Ectodermal cell (in vitro differentiated cells): ENCODE data around the gene MYBBP1A.

Experiments used
- H3K27ac ChIP-seq: 2 replicates; pipeline ENCODE4 v1.7.0; 2013; ENCODE audit warnings: mild to moderate bottlenecking, low read depth, low read length; ENCODE audit not compliant: insufficient read depth, poor library complexity, severe bottlenecking
- H3K27me3 ChIP-seq: 2 replicates; pipeline ENCODE4 v1.7.0; 2013; ENCODE audit warnings: mild to moderate bottlenecking, low read length; ENCODE audit not compliant: insufficient read depth, control insufficient read depth, poor library complexity, severe bottlenecking
- H3K36me3 ChIP-seq: one replicate; pipeline ENCODE4 v1.7.0; 2013; ENCODE audit warnings: low read length; ENCODE audit not compliant: control insufficient read depth, insufficient read depth
- H3K4me1 ChIP-seq: one replicate; pipeline ENCODE4 v1.7.0; 2013; ENCODE audit warnings: low read length; ENCODE audit not compliant: control insufficient read depth, insufficient read depth
- H3K4me3 ChIP-seq: 2 replicates; pipeline ENCODE4 v1.7.0; 2013; ENCODE audit warnings: low read depth, low read length, control low read depth; ENCODE audit not compliant: insufficient read depth
- H3K9me3 ChIP-seq: 2 replicates; pipeline ENCODE4 v1.7.0; 2013; ENCODE audit warnings: mild to moderate bottlenecking, low read length, moderate library complexity; ENCODE audit not compliant: control insufficient read depth
- WGBS, 2 experiments: methylation state at CpG; one replicate each; pipeline ENCODE4 v1.1.7; 2013; ENCODE audit warnings: missing lambda C conversion rate in 2 of 2; 5-methylcytosine and 5-hydroxymethylcytosine counted together

Gene MYBBP1A

GRCh38 chr17:4573669-4574068 lies 18.5 kb upstream of the MYBBP1A start:
- Histone ChIP-seq H3K4me1 (peaks cover 19% of the 10 kb centered on the region), H3K27me3 (no peaks in the 10 kb centered on the region)
- WGBS, 2 experiments, result 72 to 80% methylated on average over 7 of the region's 7 CpGs

DNA sequence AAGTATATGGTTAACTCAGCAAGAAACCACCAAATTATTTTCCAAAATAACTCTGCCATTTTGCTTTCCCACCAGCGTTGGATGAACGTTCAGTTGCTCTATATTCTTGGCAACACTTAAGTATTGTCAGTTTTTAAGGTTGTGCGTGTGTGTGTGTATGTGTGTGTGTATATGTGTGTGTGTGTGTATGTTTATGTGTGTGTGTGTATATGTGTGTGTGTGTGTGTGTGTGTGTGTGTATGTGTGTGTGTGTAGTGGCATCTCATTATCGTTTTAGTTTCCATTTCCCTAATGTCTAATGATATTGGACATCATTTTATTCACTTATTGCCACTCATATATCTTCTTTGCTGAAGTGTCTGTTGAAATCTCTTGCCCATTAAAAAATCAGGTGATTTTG lies 17.9 kb upstream of the MYBBP1A start:
- Histone ChIP-seq H3K4me3 (no peak overlapping the region), H3K36me3 (no peaks in the 10 kb centered on the region), H3K27me3 (no peaks in the 10 kb centered on the region), H3K27ac (no peak overlapping the region), H3K4me1 (peaks cover 19% of the 10 kb centered on the region), H3K9me3 (no peaks in the 10 kb centered on the region)
- 90 to 94% methylated on average over 3 of the region's 4 CpGs for whole genome bisulfite sequencing, 2 experiments

More at GRCh38 chr17:4573669-4574068, 18.5 kb upstream of the MYBBP1A start:
- H3K4me3 ChIP-seq, result no peak overlapping the region
- H3K9me3 ChIP-seq, result no peaks in the 10 kb centered on the region
- H3K27ac ChIP-seq, result no peak overlapping the region
- H3K36me3 ChIP-seq, result no peaks in the 10 kb centered on the region

DNA sequence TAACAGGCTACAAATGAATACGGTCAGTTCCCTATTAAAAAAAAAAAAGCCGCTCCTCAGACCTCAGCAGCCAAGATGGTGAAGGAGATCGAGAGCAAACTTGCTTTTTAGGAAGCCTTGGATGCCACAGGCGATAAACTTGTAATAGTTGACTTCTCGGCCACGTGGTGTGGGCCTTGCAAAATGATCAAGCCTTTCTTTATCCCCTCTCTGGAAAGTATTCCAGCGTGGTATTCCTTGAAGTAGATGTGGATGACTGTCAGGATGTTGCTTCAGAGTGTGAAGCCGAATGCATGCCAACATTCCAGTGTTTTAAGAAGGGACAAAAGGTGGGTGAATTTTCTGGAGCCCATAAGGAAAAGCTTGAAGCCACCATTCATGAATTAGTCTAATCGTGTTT lies 16.9 kb upstream of the MYBBP1A start:
- H3K4me3 ChIP-seq, result no peak overlapping the region

DNA sequence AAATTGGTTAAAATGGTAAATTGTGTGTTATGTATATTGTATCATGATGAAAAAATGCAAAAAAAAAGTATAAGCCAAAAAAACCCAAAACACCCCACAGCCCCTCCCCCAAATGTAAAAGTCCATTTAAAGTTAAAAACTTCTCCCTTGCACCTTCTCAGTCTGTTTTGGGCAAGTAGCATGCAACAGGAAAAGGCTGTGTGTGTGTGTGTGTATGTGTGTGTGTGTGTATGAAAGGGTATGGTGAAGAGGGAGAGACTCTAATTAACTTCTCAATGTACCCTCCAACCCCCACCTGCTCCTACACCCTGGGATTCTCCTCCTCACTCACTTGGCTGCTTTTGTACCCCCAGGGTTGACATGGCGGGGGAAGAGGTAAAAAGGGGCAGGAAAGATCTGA lies 14.4 kb upstream of the MYBBP1A start:
- H3K27me3 ChIP-seq, result peaks cover 5% of the 10 kb centered on the region
- H3K9me3 ChIP-seq, result no peaks in the 10 kb centered on the region
- WGBS, 2 experiments, result 0% methylated on average over 1 of the region's 1 CpG

More for the DNA sequence above, 16.9 kb upstream of the MYBBP1A start:
- Histone ChIP-seq H3K36me3 (no peaks in the 10 kb centered on the region), H3K4me1 (peaks cover 15% of the 10 kb centered on the region), H3K9me3 (no peaks in the 10 kb centered on the region), H3K27ac (no peak overlapping the region), H3K27me3 (no peaks in the 10 kb centered on the region)
- WGBS, 2 experiments, result 91 to 94% methylated on average over 9 of the region's 9 CpGs

GRCh38 chr17:4566785-4567184 lies 11.6 kb upstream of the MYBBP1A start:
- peaks cover 5% of the 10 kb centered on the region for H3K27me3 ChIP-seq
- H3K4me1 ChIP-seq, result no peaks in the 10 kb centered on the region
- no peaks in the 10 kb centered on the region for H3K9me3 ChIP-seq
- WGBS, 2 experiments, result 27 to 28% methylated on average over 5 of the region's 5 CpGs
- H3K36me3 ChIP-seq, result no peaks in the 10 kb centered on the region
- H3K27ac ChIP-seq, result no peak overlapping the region
- no peak overlapping the region for H3K4me3 ChIP-seq

More for the DNA sequence above, 14.4 kb upstream of the MYBBP1A start:
- no peak overlapping the region for H3K27ac ChIP-seq
- H3K4me1 ChIP-seq, result no peaks in the 10 kb centered on the region
- no peak overlapping the region for H3K4me3 ChIP-seq
- H3K36me3 ChIP-seq, result no peaks in the 10 kb centered on the region

DNA sequence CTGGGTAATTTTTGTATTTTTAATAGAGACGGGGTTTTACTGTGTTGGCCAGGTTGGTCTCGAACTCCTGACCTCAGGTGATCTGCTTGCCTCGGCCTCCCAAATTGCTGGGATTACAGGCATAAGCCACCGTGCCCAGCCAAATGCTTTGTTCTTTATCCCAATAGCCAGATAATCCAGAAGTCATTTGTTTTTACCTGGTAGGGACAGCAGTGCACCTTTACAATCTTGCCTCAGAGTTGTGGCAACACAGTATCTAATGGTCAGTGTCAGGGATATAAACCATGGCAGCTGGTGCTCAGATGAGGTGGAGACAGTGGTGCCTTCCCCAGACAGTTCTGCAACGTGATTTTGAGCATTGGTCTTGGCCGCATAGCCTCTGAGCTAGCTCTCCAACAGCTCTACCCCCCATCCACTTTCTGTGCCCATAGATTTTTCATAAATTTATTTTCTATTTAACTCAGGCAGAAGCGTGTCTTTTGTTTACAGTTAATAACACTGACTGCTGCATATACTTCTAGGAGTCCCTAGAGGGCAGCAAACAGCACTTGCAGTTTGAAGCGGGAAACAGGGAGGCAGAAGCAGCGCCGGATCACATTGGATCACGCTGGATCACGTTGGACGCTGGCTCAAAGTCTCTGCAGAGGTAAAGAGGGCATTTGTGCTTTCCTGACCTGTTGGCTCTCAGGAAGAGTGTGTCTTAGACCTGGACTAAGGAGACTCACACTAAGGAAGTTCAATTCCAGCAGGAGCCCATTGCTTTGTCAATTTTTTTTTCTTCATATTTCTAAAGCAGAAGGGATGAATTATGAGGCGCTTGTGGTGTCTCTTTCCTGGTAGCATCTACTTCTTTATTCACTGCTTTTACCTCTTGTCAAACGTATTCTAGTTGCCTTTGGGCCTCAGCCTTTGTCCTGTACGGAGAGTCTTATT lies 10.3 kb upstream of the MYBBP1A start:
- Histone ChIP-seq H3K27ac (no peak overlapping the region), H3K4me3 (no peak overlapping the region), H3K27me3 (peaks cover 5% of the 10 kb centered on the region), H3K36me3 (no peaks in the 10 kb centered on the region), H3K4me1 (no peaks in the 10 kb centered on the region), H3K9me3 (no peaks in the 10 kb centered on the region)
- WGBS, 2 experiments, result 42 to 43% methylated on average over 16 of the region's 16 CpGs

- H3K27ac ChIP-seq, result no peak overlapping the region
- no peaks in the 10 kb centered on the region for H3K36me3 ChIP-seq
- 89 to 90% methylated on average over 8 of the region's 8 CpGs for WGBS, 2 experiments
- H3K9me3 ChIP-seq, result no peaks in the 10 kb centered on the region
- H3K4me3 ChIP-seq, result no peak overlapping the region
- H3K4me1 ChIP-seq, result peaks cover 9% of the 10 kb centered on the region
- peaks cover 5% of the 10 kb centered on the region for H3K27me3 ChIP-seq
Measured at GRCh38 chr17:4562015-4562969, 7.1 kb upstream of the MYBBP1A start.

DNA sequence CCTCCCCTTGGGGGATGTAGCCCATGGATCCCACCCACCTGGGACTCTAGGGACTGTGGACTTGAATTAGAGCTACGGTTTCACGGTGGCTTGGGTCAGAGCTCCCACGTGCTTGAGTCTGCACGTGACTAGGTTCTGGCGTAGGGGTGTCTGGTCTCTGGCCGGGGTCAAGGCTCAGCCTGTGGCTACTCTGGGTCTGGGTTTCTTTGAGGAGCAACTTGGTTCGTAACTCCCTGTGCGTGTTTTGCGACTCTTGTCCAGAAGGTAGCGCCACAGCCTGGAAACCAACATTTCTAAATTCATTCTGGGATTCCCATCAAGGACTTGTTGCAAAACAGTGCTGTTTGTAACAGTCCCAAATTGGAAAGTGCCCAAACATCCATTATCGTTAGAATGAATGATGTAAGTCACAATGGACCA lies 5.7 kb upstream of the MYBBP1A start:
- WGBS, 2 experiments, result 83 to 84% methylated on average over 11 of the region's 11 CpGs
- no peak overlapping the region for H3K27ac ChIP-seq
- H3K4me3 ChIP-seq, result no peak overlapping the region
- H3K4me1 ChIP-seq, result peaks cover 13% of the 10 kb centered on the region
- no peaks in the 10 kb centered on the region for H3K9me3 ChIP-seq
- H3K36me3 ChIP-seq, result no peaks in the 10 kb centered on the region
- peaks cover 1% of the 10 kb centered on the region for H3K27me3 ChIP-seq

GRCh38 chr17:4560421-4560820 lies 5.2 kb upstream of the MYBBP1A start, which contains the start of gene GGT6:
Gene GGT6 (minus strand): TSS chr17:4560577. CDS start chr17:4560521, 56 bp downstream.
- Histone ChIP-seq H3K9me3 (no peaks in the 10 kb centered on the region), H3K27ac (no peak within 1 kb of the TSS), H3K4me1 (peaks cover 13% of the 10 kb centered on the region), H3K27me3 (no peaks in the 10 kb centered on the region), H3K36me3 (no peaks in the 10 kb centered on the region), H3K4me3 (no peak within 1 kb of the TSS)
- 86 to 87% methylated on average over 12 of the region's 12 CpGs for WGBS, 2 experiments

GRCh38 chr17:4559966-4560365 lies 4.8 kb upstream of the MYBBP1A start:
- WGBS, 2 experiments, result 91 to 94% methylated on average over 5 of the region's 5 CpGs
- H3K27me3 ChIP-seq, result no peaks in the 10 kb centered on the region

More at GRCh38 chr17:4559966-4560365, 4.8 kb upstream of the MYBBP1A start:
- Histone ChIP-seq H3K9me3 (no peaks in the 10 kb centered on the region), H3K4me3 (no peak overlapping the region), H3K4me1 (peaks cover 13% of the 10 kb centered on the region), H3K27ac (no peak overlapping the region), H3K36me3 (no peaks in the 10 kb centered on the region)
